ENCODE data around the gene KLHDC8B.

The KLHDC8B gene

GRCh38 chr3:49171119-49171774 lies at the start of gene KLHDC8B:
TSS of gene KLHDC8B (plus strand) at chr3:49171598. CDS start at chr3:49172770, 1,172 bp downstream.
- DNase-seq, result peak; percentile 48

GRCh38 chr3:49122022-49122421 lies 49.4 kb upstream of the KLHDC8B start:
- no peak for DNase-seq

- no peak for DNase-seq
These were observed 48.9 kb upstream of the KLHDC8B start for GRCh38 chr3:49122451-49122850.

- DNase-seq, result no peak
These were observed 48.4 kb upstream of the KLHDC8B start for GRCh38 chr3:49122886-49123545.

- DNase-seq, result no peak
These were observed 47.7 kb upstream of the KLHDC8B start for GRCh38 chr3:49123687-49124086.

- DNase-seq, result no peak
These were observed 47.2 kb upstream of the KLHDC8B start for GRCh38 chr3:49124203-49124602.

GRCh38 chr3:49124991-49125670 lies 46.3 kb upstream of the KLHDC8B start:
- no peak for DNase-seq

GRCh38 chr3:49131040-49131439 lies 40.4 kb upstream of the KLHDC8B start:
- DNase-seq, result no peak

- DNase-seq, result no peak
These were observed 39.8 kb upstream of the KLHDC8B start for GRCh38 chr3:49131576-49131975.

- no peak for DNase-seq
These were observed 39.3 kb upstream of the KLHDC8B start for GRCh38 chr3:49132073-49132436.

- no peak for DNase-seq
These were observed 38.8 kb upstream of the KLHDC8B start, which contains the start of gene LAMB2 for GRCh38 chr3:49132437-49133225. TSS of gene LAMB2 (minus strand) at chr3:49133050. CDS start at chr3:49132867, 183 bp downstream.

- DNase-seq, result no peak
These were observed 38.0 kb upstream of the KLHDC8B start for GRCh38 chr3:49133226-49133951.

- DNase-seq, result no peak
These were observed 36.7 kb upstream of the KLHDC8B start for GRCh38 chr3:49134471-49135265.

GRCh38 chr3:49135499-49135898 lies 35.9 kb upstream of the KLHDC8B start:
- DNase-seq, result no peak

GRCh38 chr3:49140080-49140479 lies 31.3 kb upstream of the KLHDC8B start:
- no peak for DNase-seq

GRCh38 chr3:49148159-49148558 lies 23.2 kb upstream of the KLHDC8B start:
- no peak for DNase-seq

- no peak for DNase-seq
These were observed 19.8 kb upstream of the KLHDC8B start for GRCh38 chr3:49151610-49152009.

GRCh38 chr3:49153349-49153912 lies 18.0 kb upstream of the KLHDC8B start:
- DNase-seq, result no peak

- DNase-seq, result no peak
These were observed 14.1 kb upstream of the KLHDC8B start for GRCh38 chr3:49157289-49157688.

- DNase-seq, result no peak
These were observed 13.2 kb upstream of the KLHDC8B start for GRCh38 chr3:49158103-49158709.

- no peak for DNase-seq
These were observed 12.6 kb upstream of the KLHDC8B start for GRCh38 chr3:49158792-49159191.
